Esophagus squamous epithelium (tissue), 4 donors: ENCODE results near the gene OR1D2.
"Not testable (repeated sequence)": the region's sequence is repeated elsewhere in the genome, so short reads cannot be mapped to it uniquely, and the experiment has no call there.

Experiments used
- CTCF ChIP-seq, 6 experiments: fragments of 450-650 bp in 4 of 6; fragments of 200-600 bp in 2 of 6; sonication (generic) in 2 of 6; IDR thresholded peaks; one replicate each; pipeline ENCODE4 v1.5.1; 2016 to 2019; ENCODE audit warnings: antibody characterized with exemption in 6 of 6, mild to moderate bottlenecking in 4 of 6, moderate library complexity in 4 of 6
- POLR2A ChIP-seq, 4 donors: fragments of 450-650 bp; IDR thresholded peaks; one replicate each; pipeline ENCODE4 v1.6.1; 2017; ENCODE audit warnings: antibody characterized with exemption in 4 of 4, mild to moderate bottlenecking in 4 of 4, moderate library complexity in 3 of 4

GRCh38 chr17:3063507-3063906 is 40.7 kb downstream of the OR1D2 start, which contains the start of gene OR1D5:
- TF ChIP-seq CTCF, POLR2A (IDR thresholded peaks at IDR 0.05): not testable (repeated sequence)
